HUDEP-2 (cell line): ENCODE data around the gene TRMT1.

Experiments
- DNase-seq, 76 experiments: peaks; one replicate each; lab custom pipeline; 2025; ENCODE audit not compliant: unreplicated experiment in 76 of 76; lab: John Stamatoyannopoulos, UW

The TRMT1 gene

DNA sequence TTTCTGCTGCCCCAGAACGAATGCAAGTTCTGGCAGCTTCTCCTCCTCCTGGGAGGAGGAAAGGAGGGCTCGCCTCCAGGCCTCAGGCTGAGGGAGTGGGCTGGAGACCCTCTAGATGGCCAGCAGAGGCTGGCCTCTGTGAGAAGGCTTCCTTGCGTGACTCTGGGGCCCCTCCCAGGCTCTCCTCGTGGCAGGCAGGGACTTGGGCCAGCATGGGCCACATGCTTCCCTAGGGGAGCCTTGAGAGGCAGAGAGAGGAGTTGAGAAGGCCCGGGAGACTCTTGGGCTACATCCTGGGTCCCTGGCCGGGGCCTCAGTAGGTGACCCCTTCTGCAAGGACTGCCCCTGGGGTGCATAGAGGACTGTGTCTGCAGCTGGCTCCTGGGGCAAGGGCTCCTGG, 39.8 kb downstream of the TRMT1 start:
- peak in 26 of 76 experiments; percentile 22 to 67 (median 32) for DNase-seq

DNA sequence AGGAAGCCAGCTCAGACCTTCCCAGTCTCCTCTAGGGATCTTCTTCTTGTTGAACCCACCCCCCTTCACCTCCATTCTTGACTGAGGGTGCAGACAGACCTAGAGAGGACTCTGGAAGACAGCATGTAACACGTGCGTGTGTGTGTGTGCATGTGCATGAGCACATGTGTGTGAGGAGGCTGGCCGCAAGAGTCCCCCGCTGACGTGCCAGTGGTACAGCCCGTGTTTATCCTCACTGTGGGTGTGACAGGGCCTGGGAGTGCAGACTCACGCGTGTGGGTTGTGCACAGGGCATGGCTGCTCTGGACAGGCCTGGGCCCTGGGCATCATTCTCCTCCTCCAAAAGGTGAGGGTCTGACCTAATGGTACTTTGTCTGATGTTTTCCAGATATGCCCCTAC, 40.2 kb downstream of the TRMT1 start:
- DNase-seq: peak in 23 of 76 experiments; percentile 18 to 67 (median 36)

DNA sequence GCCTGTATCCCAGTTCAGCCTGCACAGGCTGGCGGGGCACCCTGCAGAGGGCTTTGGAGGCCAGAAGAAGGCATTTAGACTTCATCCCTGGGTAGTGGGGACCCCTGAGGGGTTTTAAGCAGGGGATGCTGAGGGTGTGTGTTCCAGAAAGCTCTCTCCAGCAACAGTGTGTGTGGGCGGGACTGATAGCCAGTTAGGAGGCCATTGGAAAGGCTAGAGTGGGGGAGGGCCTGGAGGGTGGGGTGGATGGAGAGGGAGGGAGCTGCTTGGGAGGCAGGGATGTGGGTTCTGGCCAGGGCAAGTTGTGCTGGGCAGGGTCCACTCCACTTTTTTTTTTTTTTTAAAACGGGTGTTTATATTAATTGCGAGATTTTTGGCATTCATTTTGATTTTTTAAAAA, 42.2 kb downstream of the TRMT1 start:
- DNase-seq: peak in 12 of 76 experiments; percentile 20 to 52 (median 35)

DNA sequence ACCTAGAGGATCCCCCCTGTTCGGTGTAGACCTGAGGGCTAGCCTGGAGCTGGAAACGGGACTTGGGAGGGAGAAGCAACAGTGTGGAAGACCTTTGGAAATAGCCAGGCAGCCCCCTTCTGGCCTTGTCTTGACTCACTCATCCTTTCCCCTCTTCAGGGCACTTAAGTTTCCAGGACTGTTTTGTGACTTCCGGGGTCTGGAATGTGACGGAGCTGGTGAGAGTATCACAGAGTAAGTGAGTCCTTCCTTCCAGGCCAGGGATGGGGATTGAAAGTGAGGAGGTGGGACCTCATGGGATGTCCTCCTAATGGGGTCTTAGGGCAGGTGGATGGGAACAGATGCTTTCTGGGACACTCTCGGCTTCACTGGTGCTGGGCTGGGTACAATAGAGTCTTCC, 43.3 kb downstream of the TRMT1 start:
- DNase-seq: no peak

DNA sequence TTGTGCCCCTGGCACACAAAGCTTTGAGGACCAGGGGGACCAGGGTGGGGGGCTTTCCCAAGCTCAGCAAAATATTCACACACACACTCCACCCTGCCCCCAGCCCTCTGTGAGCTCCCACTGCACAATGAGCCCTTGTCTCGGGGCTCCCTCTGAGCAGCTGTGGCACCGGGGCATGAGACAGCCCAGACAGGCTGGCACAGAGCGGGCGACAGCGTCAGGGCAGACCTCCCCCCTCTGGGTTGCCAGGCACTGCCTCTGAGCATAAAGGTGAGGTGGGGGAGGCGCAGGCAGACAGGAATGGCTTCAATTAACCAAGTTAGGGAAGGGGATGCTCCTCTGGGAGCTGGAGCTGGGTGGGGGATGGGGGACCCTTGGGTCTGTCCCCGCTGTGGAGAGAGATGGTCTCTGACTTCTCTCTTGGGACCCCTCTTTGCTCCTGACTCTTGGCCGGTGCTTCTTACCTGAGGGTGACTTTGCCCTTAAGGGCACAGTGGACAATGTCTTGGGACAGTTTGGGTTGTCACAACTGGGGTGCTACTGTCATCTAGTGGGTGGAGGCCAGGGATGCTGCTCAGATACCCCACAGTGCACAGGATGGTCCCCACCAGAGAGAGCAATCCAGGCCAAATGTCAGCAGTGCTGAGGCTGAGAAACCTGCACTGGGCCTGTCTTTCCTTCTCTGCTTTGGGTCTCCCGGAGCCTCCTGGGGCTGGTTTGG, 44.2 kb downstream of the TRMT1 start:
- peak in 3 of 76 experiments; percentile 22 to 29 (median 24) for DNase-seq

DNA sequence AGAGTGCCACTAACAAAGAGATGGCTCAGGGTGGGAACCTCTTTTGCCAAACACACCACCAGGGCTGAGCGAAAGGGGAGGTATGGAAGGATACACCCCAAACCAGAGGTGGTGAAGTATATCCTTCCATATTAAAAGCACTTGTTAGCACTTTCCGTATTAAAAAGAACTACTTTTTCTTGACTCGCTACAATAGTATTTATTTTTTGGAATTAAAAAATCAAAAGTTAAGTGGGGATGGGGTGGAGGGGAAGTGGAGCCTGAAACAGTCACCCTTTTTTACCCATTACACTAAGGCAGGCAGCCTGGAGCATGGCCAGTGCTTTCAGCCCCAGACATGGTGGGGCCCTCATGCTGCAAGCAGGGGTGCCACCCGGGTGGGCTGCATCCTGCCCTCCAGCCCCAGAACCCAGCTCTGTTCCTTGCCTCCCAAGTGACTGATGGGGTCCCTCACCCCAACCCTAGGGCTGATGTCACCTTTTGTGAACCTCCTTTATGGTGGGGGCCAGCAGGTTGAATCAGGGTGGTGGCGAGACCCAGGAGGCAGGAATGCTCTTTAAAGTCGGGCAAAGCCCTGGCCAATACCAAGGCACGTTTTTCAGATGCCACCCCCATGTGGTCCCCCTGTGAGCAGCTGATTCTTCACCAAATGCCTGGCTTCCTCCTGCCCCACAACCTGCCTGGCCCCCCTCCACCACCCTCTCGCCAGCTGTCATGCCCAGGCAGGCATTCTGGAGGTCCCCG, 44.9 kb downstream of the TRMT1 start:
- DNase-seq: peak in 1 of 76 experiments; percentile 12

DNA sequence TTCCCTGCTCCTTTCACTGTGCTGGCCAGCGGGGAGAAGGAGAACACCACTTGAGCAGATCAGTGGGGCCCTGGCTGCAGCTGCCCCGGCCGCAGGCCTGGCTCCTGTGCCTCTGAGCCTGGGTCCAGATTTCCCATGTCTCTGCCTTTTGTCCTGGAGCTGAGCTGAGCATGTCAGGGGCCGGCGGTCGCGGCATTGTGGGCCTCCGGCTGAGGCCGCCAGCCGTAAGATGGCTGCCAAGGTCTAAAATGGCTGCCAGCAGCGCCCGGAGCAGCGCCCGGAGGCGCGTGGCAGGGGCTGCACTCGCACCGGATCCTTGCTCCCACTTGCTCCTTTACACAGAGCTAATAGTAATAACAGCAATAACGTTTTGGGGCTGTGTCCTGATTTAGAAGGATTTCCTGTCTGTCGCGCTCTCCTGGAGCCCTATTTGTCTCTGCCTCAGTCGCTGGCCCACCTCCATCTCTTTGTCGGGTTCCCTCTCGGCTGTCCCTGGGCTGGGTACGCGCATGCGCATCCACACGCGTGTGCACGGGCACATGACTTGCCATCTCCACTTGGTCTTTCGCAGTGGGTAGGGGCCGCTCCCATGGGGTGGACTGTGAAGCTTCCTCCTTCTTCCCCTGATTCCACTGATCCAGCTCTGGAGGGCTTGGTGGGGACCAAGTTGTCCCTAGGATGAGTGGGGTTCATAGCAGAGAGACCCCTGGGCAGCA, 46.0 kb downstream of the TRMT1 start:
- DNase-seq: no peak

DNA sequence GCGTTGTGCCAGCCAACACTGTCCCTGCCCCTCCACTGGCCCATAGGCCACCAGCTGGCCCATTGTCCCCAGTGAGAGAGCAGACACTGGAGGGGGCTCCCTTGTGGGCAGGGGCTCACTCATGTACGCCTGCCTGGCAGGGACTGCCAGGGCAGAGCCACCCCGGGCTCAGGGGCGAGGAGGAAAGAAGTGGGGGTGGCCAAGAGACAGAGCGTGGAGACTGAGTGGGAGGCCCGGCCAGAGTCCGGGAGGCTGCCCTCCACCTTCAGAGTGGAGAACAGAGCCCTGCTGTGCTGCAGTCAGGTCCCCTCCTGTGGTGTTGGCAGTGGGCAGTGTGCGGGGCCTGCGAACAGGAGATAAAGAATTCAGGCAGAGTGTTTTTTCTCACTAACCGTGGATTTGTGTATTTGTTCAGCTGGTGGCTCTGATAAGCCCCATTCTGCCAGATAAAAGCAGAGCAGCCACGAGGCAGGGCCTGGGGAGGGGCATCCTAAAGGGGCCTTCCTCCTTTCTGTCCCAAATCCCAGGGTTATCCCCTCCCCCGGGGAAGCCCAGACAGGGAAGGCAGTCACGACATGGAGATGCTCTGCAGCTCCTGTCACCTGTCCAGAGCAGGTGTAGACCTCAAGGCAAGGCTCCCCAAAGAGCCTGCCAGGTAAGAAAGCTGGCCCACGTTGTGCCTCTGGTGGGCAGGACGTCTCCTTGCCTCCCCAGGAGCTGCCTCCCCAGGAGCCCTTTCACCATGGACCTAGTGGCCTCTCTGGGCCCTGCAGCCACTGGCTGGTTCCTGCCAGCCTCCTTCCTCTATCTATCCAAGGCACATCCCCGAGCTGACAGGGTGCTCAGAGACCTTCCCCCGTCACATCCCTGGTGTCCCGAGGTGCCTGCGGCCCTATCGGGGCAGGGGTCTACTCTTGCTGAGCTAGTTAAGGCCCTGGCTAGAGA, 46.9 kb downstream of the TRMT1 start:
- DNase-seq: peak in 75 of 76 experiments; percentile 86 to 100 (median 97)

DNA sequence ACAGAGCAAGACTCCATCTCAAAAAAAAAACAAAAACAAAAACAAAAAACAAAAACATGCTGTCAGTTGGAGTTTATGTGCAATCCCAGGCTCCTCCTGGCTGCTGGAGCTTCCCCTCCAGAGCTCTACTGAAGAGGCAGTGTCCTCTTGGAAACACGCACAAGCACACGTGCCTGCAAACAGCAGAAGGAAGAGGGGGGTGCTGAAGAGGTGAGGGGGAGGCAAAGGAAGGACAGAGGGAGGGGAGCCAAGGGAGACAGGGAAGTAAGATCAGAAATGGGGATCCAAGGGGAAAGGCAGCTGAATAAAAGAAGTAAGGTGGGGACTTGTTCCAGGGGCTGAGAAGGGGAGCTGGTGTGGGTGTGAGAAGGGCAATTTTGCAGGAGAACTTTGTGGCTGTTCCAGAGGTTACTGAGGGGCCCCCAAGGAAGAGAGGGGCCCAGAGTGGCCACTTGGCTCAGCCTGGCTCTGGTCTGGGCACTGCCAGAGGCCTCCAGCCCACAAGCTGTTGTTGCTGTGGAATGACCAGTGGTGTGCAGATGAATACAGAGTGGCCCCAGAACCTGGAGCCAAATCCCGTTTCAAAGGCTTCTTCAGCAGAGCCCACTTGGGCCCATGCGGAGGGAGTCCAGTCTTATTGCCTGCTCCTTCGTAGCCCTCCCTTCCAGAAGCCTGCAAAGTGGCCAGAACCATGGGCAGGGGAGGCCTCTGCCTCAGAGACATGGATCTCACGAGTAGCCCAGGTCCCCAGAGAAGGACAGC, 48.3 kb downstream of the TRMT1 start:
- DNase-seq: peak in 5 of 76 experiments; percentile 30 to 86 (median 39)

DNA sequence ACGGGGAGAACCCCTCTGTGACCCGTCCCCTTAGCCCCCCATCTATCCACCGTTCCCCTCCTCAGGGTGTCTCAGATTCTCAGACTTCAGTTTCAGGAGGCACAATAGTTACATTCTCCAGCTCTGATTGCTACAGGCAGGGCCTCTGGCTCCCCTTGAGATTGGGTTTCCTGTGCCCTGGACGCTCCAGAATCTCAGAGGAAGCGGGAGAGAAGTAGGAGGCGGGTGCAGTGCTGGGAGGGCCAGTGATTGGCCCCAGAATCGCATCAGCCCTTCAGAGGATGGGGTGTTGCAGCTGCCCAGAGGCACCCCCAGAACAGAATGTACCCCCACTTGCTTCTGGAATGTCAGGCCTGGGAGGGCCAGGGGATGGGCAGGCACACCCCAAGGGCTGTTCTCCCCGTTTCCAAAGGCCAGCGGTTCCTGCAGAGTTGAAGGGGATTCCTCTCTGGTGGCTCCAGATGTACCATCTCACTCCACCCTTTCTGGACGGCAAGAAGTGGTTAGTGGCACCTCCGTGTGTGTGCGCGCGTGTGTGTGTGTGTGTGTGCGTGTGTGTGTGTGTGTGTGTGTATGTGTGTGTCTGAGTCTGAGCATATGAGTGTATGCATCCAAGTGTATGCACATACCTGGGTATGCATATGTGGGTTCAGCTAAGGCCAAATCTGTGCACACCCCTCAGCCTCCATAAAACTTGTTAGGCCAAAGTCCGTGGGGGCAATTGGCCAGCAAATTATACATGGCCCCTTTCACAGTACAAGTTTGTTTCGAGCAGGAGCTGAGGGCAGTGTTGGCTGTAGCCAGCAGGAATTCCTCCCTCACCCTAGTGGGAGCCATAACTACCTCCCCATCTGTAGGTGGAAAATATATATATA, 49.4 kb downstream of the TRMT1 start:
- DNase-seq: peak in 1 of 76 experiments; percentile 16

DNA sequence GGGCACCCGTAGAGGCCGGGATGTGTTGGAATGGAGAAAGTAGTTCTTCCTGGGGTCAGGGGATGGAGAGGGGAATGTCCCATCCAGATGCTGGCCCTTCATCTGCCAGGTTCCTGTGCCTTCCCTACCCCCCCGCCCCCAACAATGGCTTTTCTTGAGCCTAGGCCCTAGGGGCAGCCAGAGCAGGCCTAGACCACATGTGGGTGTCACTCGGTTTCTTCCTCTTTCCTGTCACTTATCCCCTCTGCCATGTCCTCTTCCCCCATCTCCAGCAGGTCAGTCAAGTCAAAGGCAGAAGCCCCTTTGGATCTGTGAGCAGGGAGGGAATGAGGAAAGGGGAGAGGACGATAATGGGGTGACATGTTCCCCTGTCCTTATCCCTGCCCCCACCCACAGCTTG, 50.3 kb downstream of the TRMT1 start:
- no peak for DNase-seq

DNA sequence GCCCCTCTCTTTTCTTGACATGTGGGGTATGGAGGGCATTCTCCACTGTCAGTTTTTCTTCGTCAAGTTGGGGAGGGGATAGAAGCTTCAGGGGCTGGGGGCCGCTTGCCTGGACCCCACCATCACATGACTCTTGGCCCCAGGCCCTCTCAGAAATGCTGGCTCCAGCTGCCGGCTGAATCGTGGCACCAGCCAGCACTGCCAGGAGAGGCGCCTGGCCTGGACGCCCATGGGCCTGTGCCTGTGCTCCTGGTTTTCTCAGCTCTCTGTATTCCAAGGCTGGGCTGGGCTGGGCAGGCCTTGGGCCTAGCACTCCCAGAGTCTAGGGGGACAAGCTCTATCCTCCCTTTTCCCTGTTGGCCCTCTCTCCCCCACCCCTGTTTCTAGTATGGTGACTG, 52.4 kb downstream of the TRMT1 start:
- no peak for DNase-seq

DNA sequence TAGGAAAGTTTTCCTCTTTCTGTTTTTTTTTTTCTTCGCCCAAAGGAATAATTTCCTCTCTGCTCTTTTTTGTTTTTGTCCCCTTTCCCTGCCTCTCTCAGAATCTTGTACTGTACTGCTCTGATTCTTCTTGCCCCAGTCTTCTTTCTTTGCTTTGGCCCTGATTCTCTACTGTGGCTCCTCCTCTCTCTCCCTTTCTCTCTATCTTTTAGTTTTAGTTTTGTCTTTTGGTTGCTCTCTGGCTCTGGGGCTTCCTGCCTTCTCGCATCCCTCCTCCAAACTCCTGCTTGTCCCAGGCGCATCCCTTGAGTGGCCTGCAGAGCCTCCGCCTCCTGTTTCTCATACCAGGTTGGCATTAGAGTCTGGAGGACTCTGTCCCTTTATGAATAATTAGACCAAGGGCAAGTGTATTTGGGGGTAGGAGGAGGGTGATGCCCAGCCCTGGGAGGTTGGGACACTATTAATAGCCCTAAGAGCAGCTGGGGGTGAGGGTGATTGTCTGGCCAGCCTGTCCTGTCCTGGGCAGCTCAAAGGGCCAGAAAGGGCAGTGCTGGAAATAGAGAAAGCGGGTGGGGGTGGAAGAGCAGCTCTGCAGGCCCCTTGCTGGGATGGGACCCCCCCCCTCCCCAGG, 53.0 kb downstream of the TRMT1 start:
- DNase-seq: no peak

DNA sequence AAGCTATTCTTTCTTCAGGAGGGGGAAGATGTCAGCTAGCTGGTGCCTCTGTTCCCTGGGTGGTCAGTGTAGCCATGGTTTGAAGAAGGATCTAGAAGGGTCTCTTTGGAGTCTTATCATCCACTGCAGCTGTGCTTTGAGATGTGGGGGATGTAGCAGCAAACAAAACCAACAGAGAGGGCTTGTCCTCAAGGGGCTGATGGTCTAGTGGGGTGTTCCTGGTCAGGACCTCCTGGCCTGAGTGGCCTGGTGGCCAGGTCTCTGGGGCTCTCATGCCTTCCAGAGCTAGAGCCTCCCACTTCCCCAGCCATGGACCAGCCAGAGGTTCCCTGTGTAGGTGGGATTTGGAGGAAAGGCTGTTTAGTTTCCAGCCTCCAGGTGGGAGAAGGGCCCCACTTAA, 54.2 kb downstream of the TRMT1 start:
- no peak for DNase-seq

DNA sequence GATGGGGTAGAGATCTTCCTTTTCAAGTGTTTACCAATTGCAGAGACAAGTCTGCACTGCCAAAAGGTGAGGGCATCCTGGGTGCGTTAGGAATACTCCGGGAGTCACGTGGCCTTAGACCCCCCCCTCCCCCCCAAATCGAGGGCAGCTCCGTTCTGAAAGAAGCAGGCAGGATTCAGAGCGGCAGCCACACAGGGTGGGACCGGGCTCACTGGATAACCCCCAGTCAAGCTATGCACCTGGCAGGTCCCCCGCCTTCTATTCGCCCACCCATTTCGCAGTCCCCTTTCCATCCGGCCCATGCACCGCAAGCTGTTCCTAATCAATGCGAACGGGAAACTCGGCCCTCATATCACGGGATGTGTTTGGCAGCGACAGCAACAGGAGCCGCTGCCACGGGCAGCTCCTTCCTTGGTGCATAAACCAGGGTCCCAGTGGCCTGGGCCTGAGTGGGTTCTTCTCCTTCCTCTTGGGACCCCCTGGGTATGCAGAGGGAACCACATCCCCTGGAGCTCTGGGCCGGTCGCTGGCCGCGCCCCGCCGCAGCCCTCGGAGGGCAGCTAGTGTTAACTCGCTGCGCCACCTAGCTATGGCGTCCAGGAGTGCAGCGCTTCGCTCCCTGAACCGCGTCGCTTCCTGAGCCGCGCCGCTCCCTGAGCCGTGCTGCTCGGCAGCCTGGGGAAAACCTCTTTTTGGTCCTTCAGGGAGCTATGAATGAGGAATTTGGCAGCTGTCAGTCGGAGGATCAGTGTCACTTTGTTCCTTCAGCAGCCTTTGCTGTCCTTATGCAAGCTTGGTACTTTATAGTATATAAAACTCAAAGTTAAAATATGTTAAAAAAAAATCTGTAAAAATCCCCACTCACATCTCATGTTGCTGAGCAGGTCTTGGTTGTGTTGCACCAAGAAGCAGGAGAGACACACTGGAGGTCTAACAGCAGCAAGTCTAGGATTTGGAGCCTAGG, 55.3 kb downstream of the TRMT1 start:
- DNase-seq: peak in 68 of 76 experiments; percentile 21 to 90 (median 74)

DNA sequence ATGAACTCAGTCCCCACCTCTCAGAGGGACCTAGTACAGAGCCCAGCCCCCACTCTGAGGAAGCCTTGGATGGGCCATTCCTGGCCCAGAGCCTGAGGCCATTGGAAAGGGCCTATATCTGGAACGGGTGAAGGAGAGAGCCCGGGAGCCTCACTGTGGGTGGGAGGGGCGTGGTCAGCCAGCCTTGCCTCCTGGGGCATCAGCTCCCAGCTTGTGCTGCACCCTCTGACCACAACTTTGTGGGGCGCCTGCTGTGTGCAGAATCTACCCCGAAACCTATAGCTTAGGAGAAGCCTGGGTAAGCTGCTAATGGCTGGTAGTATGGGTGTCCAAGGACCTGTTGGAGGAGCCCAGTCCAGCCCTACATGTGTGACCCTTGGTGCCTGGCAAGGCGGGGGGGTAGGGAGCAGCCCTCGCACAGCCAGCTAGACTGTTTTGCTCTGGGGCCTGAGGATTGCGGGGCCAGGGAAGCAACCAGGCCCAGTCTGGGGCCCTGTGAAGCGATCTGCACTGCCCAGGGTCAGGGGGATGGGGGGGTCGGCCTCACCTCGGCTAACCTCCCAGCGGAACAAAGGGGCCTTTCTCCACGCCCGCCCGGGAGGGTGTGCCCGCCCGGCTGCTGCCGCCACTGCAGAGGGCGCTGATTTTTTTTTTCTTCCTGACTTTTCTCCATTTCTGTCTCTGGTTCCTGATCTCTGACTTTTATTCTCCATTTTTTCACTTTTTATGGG, 56.1 kb downstream of the TRMT1 start:
- peak in 56 of 76 experiments; percentile 25 to 74 (median 53) for DNase-seq
